Measurements from ENCODE around the gene EPB41L2.

- TF ChIP-seq CTCF (IDR thresholded peaks at IDR 0.05 in 4 of 5, conservative IDR thresholded peaks at IDR 0.05 in 1 of 5) (no peak), POLR2A (IDR thresholded peaks at IDR 0.05) (no peak)
Measured at GRCh38 chr6:131038597-131039344, 24.3 kb downstream of the EPB41L2 start.
